ENCODE measurements around the gene RNU6-9.

The RNU6-9 gene

GRCh38 chr19:916645-917322 is 23.5 kb downstream of the RNU6-9 start:
- DNase-seq (ENCODE audit: insufficient read length, low spot score), result no peak

DNA sequence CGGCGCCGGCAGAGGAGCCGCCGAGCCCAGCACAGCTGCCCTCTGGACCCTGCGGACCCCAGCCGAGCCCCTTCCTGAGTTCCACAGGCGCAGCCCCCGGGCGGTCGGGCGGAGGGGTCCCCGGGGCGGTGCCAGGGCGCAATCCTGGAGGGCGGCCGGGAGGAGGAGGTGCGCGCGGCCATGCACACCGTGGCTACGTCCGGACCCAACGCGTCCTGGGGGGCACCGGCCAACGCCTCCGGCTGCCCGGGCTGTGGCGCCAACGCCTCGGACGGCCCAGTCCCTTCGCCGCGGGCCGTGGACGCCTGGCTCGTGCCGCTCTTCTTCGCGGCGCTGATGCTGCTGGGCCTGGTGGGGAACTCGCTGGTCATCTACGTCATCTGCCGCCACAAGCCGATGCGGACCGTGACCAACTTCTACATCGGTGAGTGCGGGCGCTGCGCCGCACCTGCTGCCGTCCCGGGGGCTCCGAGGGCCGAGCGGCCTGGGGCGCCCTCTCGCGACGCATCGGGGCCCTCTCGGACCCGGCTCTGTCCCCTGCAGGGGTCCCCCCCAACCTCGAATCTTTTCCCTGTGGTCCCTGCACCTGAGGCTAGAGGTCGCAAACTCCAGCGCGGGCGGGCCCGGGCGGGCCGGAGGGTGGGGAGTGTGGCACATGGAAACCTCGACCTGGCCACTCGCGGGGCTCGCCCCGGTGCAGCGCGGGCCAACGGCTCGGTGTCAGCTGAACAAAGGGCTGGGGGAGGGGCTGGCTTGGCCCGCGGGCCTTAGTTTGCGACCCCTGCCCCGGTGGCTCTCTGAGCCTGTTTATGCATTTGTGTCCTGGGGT is 24.3 kb downstream of the RNU6-9 start, which contains the start of gene KISS1R:
Gene KISS1R, plus strand, starts transcription at position 11 of the 829 bp plus-strand sequence. Its CDS starts 170 bp downstream, at position 181.
- DNase-seq (ENCODE audit: insufficient read length, low spot score) (no peak), FAIRE-seq (no peak)

More at GRCh38 chr19:916645-917322, 23.5 kb downstream of the RNU6-9 start:
- no peak for FAIRE-seq

GRCh38 chr19:918152-918437 is 24.8 kb downstream of the RNU6-9 start:
- FAIRE-seq, result no peak

DNA sequence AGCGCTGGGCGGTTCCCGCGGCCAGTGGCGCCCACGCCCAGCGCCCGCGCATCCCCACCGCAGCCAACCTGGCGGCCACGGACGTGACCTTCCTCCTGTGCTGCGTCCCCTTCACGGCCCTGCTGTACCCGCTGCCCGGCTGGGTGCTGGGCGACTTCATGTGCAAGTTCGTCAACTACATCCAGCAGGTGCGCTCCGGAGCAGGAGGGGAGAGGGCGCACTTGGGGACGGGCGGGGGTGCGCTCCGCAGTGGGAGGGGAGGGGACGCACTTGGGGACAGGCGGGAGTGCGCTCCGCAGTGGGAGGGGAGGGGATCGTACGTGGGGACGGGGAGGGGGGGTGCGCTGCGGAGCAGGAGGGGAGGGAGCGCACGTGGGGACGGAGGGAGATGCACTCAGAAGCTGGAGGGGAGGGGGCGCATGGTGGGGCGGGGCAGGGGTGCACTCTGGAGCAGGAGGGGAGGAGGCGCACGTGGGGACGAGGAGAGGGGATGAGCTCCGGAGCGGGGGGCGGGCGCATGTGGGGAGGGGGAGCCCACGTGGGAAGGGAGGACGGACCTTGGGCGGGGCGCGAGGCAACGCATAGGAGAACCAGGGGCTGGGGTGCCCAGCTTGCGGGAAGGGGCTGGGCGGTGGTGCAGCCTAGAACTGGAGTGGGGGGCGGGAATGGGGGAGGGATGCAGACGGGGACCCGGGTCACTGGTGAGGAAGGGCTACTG is 25.4 kb downstream of the RNU6-9 start:
- no peak for FAIRE-seq

More at GRCh38 chr19:918152-918437, 24.8 kb downstream of the RNU6-9 start:
- no peak for DNase-seq (ENCODE audit: insufficient read length, low spot score)

DNA sequence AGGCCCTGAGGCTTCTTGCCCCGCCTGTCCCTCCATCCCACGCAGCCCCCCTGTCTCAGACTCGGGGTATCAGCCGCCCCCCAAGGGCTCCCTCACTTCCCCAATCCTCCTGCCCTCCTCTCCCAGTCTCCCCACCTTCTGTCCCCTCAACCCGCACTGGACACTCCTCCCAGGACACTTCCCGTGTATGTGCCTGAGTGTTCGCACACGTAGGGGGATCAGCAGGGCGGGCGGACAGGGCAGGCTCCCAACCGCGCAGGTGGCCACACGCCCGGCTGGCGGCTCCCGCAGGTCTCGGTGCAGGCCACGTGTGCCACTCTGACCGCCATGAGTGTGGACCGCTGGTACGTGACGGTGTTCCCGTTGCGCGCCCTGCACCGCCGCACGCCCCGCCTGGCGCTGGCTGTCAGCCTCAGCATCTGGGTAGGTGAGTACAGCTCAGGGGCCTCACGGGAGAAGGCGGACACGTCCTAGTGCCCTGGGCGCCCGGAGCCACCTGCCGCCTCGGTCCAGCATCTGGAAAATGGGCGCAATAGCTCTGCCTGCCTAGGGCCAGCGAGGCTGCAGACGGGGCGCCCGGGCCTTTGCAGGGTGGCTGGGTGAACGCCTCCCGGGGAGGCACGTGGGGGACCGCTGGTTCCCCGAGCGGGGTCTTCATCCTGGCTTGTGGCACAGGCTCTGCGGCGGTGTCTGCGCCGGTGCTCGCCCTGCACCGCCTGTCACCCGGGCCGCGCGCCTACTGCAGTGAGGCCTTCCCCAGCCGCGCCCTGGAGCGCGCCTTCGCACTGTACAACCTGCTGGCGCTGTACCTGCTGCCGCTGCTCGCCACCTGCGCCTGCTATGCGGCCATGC is 26.1 kb downstream of the RNU6-9 start:
- FAIRE-seq (no peak), DNase-seq (ENCODE audit: insufficient read length, low spot score) (no peak)

More for the DNA sequence above, 25.4 kb downstream of the RNU6-9 start:
- no peak for DNase-seq (ENCODE audit: insufficient read length, low spot score)

GRCh38 chr19:920051-920864 is 27.0 kb downstream of the RNU6-9 start:
- FAIRE-seq (no peak), DNase-seq (ENCODE audit: insufficient read length, low spot score) (no peak)

DNA sequence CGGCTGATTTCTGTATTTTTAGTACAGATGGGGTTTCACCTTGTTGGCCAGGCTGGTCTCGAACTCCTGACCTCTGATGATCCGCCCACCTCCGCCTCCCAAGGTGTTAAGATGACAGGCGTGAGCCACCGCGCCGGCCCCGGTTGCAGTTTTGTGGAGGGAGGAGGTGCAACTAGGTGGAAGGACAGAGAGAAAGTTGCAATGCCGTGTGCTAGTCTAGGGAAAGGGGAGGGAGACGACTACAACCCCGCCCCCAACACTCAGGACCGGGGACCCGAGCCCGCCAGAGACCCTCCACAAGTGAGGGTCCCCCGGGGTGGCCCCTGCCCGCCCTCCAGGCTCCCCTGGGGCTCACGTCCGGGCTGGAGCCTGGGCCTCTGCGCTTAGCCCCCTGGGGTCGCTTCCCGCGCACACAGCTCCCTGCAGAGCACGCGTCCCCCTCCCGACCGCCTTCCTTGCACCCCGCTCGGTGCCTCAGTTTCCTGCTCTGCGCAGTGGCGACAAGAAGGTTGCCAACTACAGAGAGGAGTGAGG is 31.3 kb downstream of the RNU6-9 start:
- no peak for DNase-seq (ENCODE audit: insufficient read length, low spot score)
- peak; percentile 78 for FAIRE-seq

DNA sequence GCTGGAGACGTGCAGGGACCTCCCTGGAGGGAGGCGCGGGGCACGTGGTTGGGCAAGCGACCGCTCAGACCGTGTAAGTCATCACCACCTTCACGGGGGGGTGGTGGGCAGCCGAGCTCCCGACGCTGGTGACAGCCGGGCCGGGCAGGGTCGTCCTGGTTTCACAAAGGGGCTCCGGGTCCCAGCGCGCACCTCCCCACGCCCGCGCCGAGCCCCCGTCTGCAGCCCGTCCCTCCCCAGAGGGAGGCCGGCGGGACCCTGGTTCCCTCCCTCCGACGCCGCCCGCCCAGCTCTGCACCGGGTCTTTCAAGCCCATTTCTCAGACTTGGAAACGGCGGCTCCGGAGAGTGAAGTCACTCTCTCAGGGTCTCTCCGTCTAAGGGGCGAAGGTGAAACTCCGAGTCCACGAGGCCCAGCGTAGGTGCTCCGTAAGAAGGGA is 31.8 kb downstream of the RNU6-9 start:
- peak; percentile 93 for FAIRE-seq
- peak; percentile 94 for DNase-seq (ENCODE audit: insufficient read length, low spot score)

- peak; percentile 95 for DNase-seq (ENCODE audit: insufficient read length, low spot score)
- FAIRE-seq, result no peak
These were observed 32.4 kb downstream of the RNU6-9 start, which contains the start of gene ARID3A for GRCh38 chr19:925526-926322. Gene ARID3A (plus strand): TSS chr19:926035. CDS start chr19:929529, 3,494 bp downstream.

DNA sequence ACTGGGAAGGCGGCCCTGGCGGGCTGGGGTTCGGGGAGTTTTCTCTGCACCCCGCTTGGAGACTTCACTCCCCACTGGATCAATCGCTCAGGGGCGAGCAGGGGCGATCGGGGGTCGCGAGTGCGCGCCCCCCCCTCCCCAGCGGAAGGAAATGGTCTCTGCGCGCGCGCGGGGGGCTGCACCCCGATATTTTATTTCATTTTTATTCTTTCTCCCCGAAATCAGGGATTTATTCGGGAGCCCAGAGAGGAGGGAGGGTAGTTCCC is 33.0 kb downstream of the RNU6-9 start:
- no peak for DNase-seq (ENCODE audit: insufficient read length, low spot score)
- no peak for FAIRE-seq

DNA sequence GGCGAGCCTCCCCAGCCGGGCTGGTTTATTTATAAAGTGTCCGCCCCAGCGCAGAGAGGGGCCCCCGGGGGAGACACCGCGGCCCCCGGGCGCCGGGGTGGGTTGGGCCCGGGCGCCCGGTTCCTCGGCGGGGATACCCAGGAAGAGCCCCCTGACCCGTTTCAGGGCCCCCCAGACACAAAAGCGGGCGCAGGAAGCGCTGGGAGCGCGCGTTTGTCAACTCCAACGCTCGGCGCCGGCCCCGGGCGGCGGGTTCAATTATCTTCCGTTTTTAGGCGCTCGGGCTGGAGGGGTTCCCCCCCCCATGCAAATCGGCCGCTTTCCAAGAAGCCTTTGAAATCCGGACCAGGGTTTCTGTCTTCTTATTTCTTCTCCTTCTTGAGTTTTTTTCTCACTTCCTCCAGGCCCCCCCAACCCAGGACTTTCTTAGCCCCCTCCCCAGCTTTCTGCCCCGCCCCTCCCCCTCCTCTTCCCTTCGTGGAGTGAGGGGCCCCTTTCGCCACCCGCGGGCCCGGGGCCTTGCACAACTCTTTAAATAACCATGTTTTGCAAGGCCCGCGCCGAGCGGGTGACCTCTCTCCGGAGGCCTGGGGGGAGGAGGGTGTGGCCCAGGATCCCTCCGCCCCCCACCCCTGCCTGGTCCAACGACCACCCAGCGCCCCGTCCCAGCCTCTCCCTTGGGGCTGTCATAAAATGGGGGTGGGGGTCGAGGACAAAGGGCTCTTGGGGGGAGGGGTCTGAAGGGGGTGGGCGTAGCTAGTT is 33.5 kb downstream of the RNU6-9 start:
- FAIRE-seq, result peak; percentile 74
- DNase-seq (ENCODE audit: insufficient read length, low spot score), result no peak

DNA sequence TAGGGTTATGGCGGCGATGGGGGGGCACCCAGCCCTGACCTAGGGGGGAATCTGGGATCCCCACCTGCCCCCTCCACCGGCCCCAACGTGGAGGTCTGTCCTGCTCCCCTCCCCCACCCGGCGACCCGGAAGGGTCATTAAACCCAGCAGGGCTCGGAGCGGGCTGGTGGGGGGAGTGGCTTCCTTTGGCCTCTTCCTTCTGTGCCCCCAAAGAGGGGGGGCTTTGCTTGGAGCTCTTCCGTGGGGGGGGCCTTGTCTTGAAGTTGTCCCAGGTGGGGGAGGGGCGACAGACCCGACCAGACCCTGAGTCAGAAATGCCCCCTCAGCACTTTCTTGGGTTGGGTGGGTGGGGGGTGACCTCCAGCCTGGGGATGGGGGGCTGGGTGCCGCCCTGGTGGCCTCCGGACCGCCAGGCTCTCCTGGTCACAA is 34.1 kb downstream of the RNU6-9 start:
- FAIRE-seq (no peak), DNase-seq (ENCODE audit: insufficient read length, low spot score) (no peak)

- FAIRE-seq (no peak), DNase-seq (ENCODE audit: insufficient read length, low spot score) (no peak)
These were observed 34.6 kb downstream of the RNU6-9 start for GRCh38 chr19:927780-928401.

DNA sequence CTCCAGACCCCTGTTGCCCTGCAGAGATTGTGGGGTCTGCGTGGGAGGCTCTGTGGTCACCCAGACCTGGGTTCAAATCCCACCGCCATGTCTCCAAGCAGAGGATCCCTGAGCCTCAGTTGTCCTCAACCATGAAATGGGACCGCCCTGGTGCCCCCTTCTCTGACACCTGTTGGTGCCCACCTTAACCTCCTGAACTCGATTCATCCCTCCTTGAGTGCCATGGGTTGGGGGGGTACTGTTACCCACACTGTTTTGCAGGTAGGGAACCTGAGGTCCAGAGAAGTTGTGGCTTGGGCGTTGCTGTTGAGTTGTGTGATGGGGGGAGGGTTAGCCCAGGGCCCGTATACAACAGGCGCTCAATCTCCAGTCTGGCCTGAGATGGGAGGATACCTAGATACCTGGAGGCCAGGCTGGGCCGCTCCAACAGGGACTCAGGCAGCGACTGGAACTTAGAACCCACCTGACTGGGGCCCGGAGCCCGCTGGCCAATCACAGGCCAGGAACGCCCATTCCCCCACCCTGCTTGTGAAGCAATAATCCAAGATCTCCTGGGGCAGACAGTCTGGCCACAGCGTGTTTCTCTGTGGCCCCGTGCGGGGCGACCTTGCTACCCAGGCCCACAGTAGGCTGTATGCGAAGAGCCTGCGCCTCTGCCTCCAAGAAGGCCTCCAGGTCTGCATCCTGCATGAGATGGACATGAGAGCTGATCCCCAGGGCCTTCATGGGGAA is 35.4 kb downstream of the RNU6-9 start:
- FAIRE-seq (no peak), DNase-seq (ENCODE audit: insufficient read length, low spot score) (no peak)

GRCh38 chr19:929203-929890 is 36.1 kb downstream of the RNU6-9 start:
- FAIRE-seq, result no peak

GRCh38 chr19:929891-930258 is 36.6 kb downstream of the RNU6-9 start:
- no peak for DNase-seq (ENCODE audit: insufficient read length, low spot score)
- no peak for FAIRE-seq

More at GRCh38 chr19:929203-929890, 36.1 kb downstream of the RNU6-9 start:
- no peak for DNase-seq (ENCODE audit: insufficient read length, low spot score)
